H9 (cell line): ENCODE results near the gene ATP5IF1. TPM values are rescaled to one million over a fixed set of nuclear protein-coding genes. Genes with fewer than 3 reads are reported as not detected.
A peak's percentile ranks its signal among the peaks of the same experiment; 100 is the strongest.

Source experiments
- DNase-seq: peaks from one replicate; pipeline ENCODE4 v3.0.0-alpha.2; 2017
- H2AFZ ChIP-seq: one replicate; pipeline ENCODE4 v1.6.1; 2013; ENCODE audit warnings: mild to moderate bottlenecking, low read length, control low read depth, moderate library complexity
- H2AK5ac ChIP-seq: 2 replicates; pipeline ENCODE4 v1.6.1; 2013; ENCODE audit warnings: low read length, control low read depth, mixed read lengths; ENCODE audit not compliant: insufficient read length
- H2BK120ac ChIP-seq: one replicate; pipeline ENCODE4 v1.6.1; 2013; ENCODE audit warnings: low read depth, mild to moderate bottlenecking, low read length, control low read depth, inconsistent platforms; ENCODE audit not compliant: poor library complexity, severe bottlenecking
- H2BK12ac ChIP-seq: 2 replicates; pipeline ENCODE4 v1.6.1; 2013; ENCODE audit warnings: low read length, control low read depth, mixed read lengths, low read depth; ENCODE audit not compliant: insufficient read length
- H2BK15ac ChIP-seq: 2 replicates; pipeline ENCODE4 v1.6.1; 2013; ENCODE audit warnings: low read depth, low read length, control low read depth
- H2BK20ac ChIP-seq: one replicate; pipeline ENCODE4 v1.6.1; 2013; ENCODE audit warnings: low read depth, mild to moderate bottlenecking, low read length, control low read depth, inconsistent platforms; ENCODE audit not compliant: poor library complexity, severe bottlenecking
- H2BK5ac ChIP-seq: 2 replicates; pipeline ENCODE4 v1.6.1; 2013; ENCODE audit warnings: low read length, control low read depth, mixed read lengths; ENCODE audit not compliant: insufficient read length
- H3K14ac ChIP-seq: 2 replicates; pipeline ENCODE4 v1.6.1; 2013; ENCODE audit warnings: low read length, control low read depth; ENCODE audit not compliant: insufficient read depth
- H3K18ac ChIP-seq: 2 replicates; pipeline ENCODE4 v1.6.1; 2013; ENCODE audit warnings: low read depth, mild to moderate bottlenecking, mixed read lengths, low read length, control low read depth; ENCODE audit not compliant: insufficient read length
- H3K23ac ChIP-seq: 2 replicates; pipeline ENCODE4 v1.6.1; 2013; ENCODE audit warnings: low read length, control low read depth, mixed read lengths, low read depth; ENCODE audit not compliant: insufficient read length
- H3K23me2 ChIP-seq: 2 replicates; pipeline ENCODE4 v1.6.1; 2013; ENCODE audit warnings: low read depth, mild to moderate bottlenecking, mixed read lengths, low read length, control low read depth; ENCODE audit not compliant: insufficient read length, poor library complexity, severe bottlenecking
- H3K27ac ChIP-seq: 2 replicates; pipeline ENCODE4 v1.5.1; 2013; ENCODE audit warnings: low read length, control low read depth, mixed read lengths, low read depth; ENCODE audit not compliant: insufficient read length
- H3K27me3 ChIP-seq: 2 replicates; pipeline ENCODE4 v1.6.1; 2013; ENCODE audit warnings: low read length, control low read depth, inconsistent platforms; ENCODE audit not compliant: insufficient read depth
- H3K4ac ChIP-seq: 2 replicates; pipeline ENCODE4 v1.6.1; 2013; ENCODE audit warnings: low read depth, mild to moderate bottlenecking, control low read depth, inconsistent platforms, low read length, moderate library complexity
- H3K4me1 ChIP-seq: 2 replicates; pipeline ENCODE4 v1.6.1; 2013; ENCODE audit warnings: low read length, control low read depth, inconsistent platforms; ENCODE audit not compliant: insufficient read depth
- H3K4me2 ChIP-seq: 2 replicates; pipeline ENCODE4 v1.6.1; 2013; ENCODE audit warnings: low read length, control low read depth, mixed read lengths; ENCODE audit not compliant: insufficient read length, insufficient read depth
- H3K56ac ChIP-seq: 2 replicates; pipeline ENCODE4 v1.6.1; 2013; ENCODE audit warnings: low read depth, mild to moderate bottlenecking, mixed read lengths, low read length, control low read depth; ENCODE audit not compliant: insufficient read length
- H3K79me1 ChIP-seq: 2 replicates; pipeline ENCODE4 v1.6.1; 2013; ENCODE audit warnings: low read depth, mild to moderate bottlenecking, moderate library complexity, low read length, control low read depth, inconsistent platforms; ENCODE audit not compliant: insufficient read depth, poor library complexity, severe bottlenecking
- H3K79me2 ChIP-seq: 2 replicates; pipeline ENCODE4 v1.6.1; 2013; ENCODE audit warnings: low read length, control low read depth, inconsistent platforms; ENCODE audit not compliant: insufficient read depth
- H3K9ac ChIP-seq: 2 replicates; pipeline ENCODE4 v1.6.1; 2013; ENCODE audit warnings: low read length, control low read depth, mixed read lengths; ENCODE audit not compliant: insufficient read length; ENCODE audit errors: extremely low read depth
- H3K9me3 ChIP-seq: one replicate; pipeline ENCODE4 v1.6.1; 2013; ENCODE audit warnings: low read depth, low read length, inconsistent platforms; ENCODE audit not compliant: control insufficient read depth
- H3T11ph ChIP-seq: one replicate; pipeline ENCODE4 v1.6.1; 2013; ENCODE audit warnings: mild to moderate bottlenecking, low read length, control low read depth, inconsistent platforms
- H4K20me1 ChIP-seq: one replicate; pipeline ENCODE4 v1.6.1; 2013; ENCODE audit not compliant: control insufficient read depth, insufficient read length, insufficient read depth
- H4K5ac ChIP-seq: 2 replicates; pipeline ENCODE4 v1.6.1; 2013; ENCODE audit warnings: low read depth, mild to moderate bottlenecking, mixed read lengths, low read length, control low read depth; ENCODE audit not compliant: insufficient read length
- H4K8ac ChIP-seq: replicated peaks from 2 replicates; pipeline ENCODE4 v1.6.1; 2013; ENCODE audit warnings: low read length, control low read depth, mixed read lengths, low read depth; ENCODE audit not compliant: insufficient read length
- H4K91ac ChIP-seq: 2 replicates; pipeline ENCODE4 v1.6.1; 2013; ENCODE audit warnings: low read depth, mild to moderate bottlenecking, moderate library complexity, mixed read lengths, low read length, control low read depth; ENCODE audit not compliant: insufficient read length
- H3K27ac Mint-ChIP-seq, 3 experiments: 2 replicates in 2 of 3; 3 replicates in 1 of 3; pipeline ENCODE4 v1.8.0; 2020 to 2021; ENCODE audit warnings: mixed read lengths in 3 of 3, mild to moderate bottlenecking in 1 of 3, moderate library complexity in 1 of 3
- H3K27me3 Mint-ChIP-seq: 2 replicates; pipeline ENCODE4 v1.8.0; 2021; ENCODE audit warnings: low read depth, mild to moderate bottlenecking, moderate library complexity, mixed read lengths
- H3K36me3 Mint-ChIP-seq, 3 experiments: 2 replicates in 2 of 3; 3 replicates in 1 of 3; pipeline ENCODE4 v1.8.0; 2020 to 2021; ENCODE audit warnings: low read depth in 3 of 3, mixed read lengths in 3 of 3; ENCODE audit not compliant: insufficient read depth in 1 of 3
- H3K4me1 Mint-ChIP-seq, 2 experiments: 2 replicates each; pipeline ENCODE4 v1.8.0; 2020; ENCODE audit warnings: mixed read lengths in 2 of 2
- H3K4me3 Mint-ChIP-seq, 2 experiments: 2 replicates in 1 of 2; 3 replicates in 1 of 2; pipeline ENCODE4 v1.8.0; 2020 to 2021; ENCODE audit warnings: mild to moderate bottlenecking in 2 of 2, mixed read lengths in 2 of 2, moderate library complexity in 1 of 2
- H3K9me3 Mint-ChIP-seq, 2 experiments: 2 replicates in 1 of 2; 3 replicates in 1 of 2; pipeline ENCODE4 v1.8.0; 2020; ENCODE audit warnings: mild to moderate bottlenecking in 2 of 2, mixed read lengths in 2 of 2, moderate library complexity in 1 of 2
- CTCF ChIP-seq: fragments of 200-600 bp; sonication (generic); conservative IDR thresholded peaks from 3 replicates; pipeline ENCODE4 v1.8.0; 2021; ENCODE audit warnings: antibody characterized with exemption, mild to moderate bottlenecking
- WGBS: extraction: QIAGEN DNeasy Blood & Tissue Kit; methylation state at CpG from one replicate; pipeline ENCODE4 v1.1.7; 2013; ENCODE audit warnings: missing lambda C conversion rate, low lambda C conversion rate, mixed read lengths; ENCODE audit not compliant: insufficient read length; ENCODE audit errors: extremely low coverage; 5-methylcytosine and 5-hydroxymethylcytosine counted together
- total RNA-seq: library from RNA; stranded (reverse); gene quantifications from 2 replicates; pipeline ENCODE4 v1.2.1, GENCODE V29; 2021

Gene ATP5IF1
- total RNA-seq, 1 experiment from 2014 or later = 257 TPM

GRCh38 chr1:28265577-28265976, 29.7 kb downstream of the ATP5IF1 start:
- Histone ChIP-seq H3K4me2 (no peak overlapping the region), H4K20me1 (no peaks in the 10 kb centered on the region), H2AK5ac (no peak overlapping the region), H2BK120ac (no peak overlapping the region), H2AFZ (no peak overlapping the region), H3K4me1 (peaks cover 11% of the 10 kb centered on the region), H4K5ac (no peak overlapping the region), H4K91ac (no peak overlapping the region), H3K4ac (no peak overlapping the region), H4K8ac (no peak overlapping the region), H3K18ac (no peak overlapping the region), H3T11ph (no peak overlapping the region), H3K27ac (no peak overlapping the region), H2BK15ac (no peak overlapping the region), H3K9ac (no peak overlapping the region), H3K23ac (no peak overlapping the region), H3K23me2 (peaks cover 6% of the 10 kb centered on the region), H3K79me1 (peaks cover 7% of the 10 kb centered on the region), H3K79me2 (peaks cover 40% of the 10 kb centered on the region; the same call in 1 of the 2 replicates), H3K56ac (no peak overlapping the region), H3K27me3 (no peaks in the 10 kb centered on the region), H3K14ac (no peak overlapping the region), H3K9me3 (no peaks in the 10 kb centered on the region), H2BK20ac (no peak overlapping the region), H2BK12ac (no peak overlapping the region), H2BK5ac (no peak overlapping the region)
- peak overlapping the region in 1 of 2 experiments; percentile 32; a peak in 1 of 5 replicates for H3K4me3 Mint-ChIP-seq
- no CpG with 5 or more reads among the region's 8 CpGs for whole genome bisulfite sequencing
- no peak for TF ChIP-seq CTCF
- no peak for DNase-seq
- H3K4me1 Mint-ChIP-seq = peaks cover 53 to 56% of the 10 kb centered on the region in 2 experiments
- peaks cover 4 to 17% (median 14%) of the 10 kb centered on the region in 3 experiments; a peak in 6 of 7 replicates for H3K36me3 Mint-ChIP-seq
- no peaks in the 10 kb centered on the region for H3K9me3 Mint-ChIP-seq
- peak overlapping the region; percentile 7 to 91 (median 17); a peak in 3 of 7 replicates for H3K27ac Mint-ChIP-seq
- H3K27me3 Mint-ChIP-seq = no peaks in the 10 kb centered on the region
